Measurements from ENCODE around the gene MET. TPM values are rescaled to one million over a fixed set of nuclear protein-coding genes. Genes with fewer than 3 reads are reported as not detected.

The MET gene
- total and polyA plus RNA-seq, 2 of the 13 experiments (the other 11 are each of a cell fraction or from before 2014, with no cell fraction given) = 21.8 to 31.5 TPM

GRCh38 chr7:116829041-116829440, 157.0 kb downstream of the MET start:
- Histone ChIP-seq H3K4me1 (ENCODE audit: insufficient read depth, low read length) (no peaks in the 10 kb centered on the region), H3K36me3 (replicated peaks in 1 of 2; ENCODE audit: control insufficient read depth in 1 of 2, insufficient read depth in 2 of 2, low read length in 2 of 2) (no peaks in the 10 kb centered on the region), H3K27me3 (ENCODE audit: control insufficient read depth in 1 of 2, insufficient read depth in 2 of 2, low read length in 2 of 2) (no peaks in the 10 kb centered on the region), H3K79me2 (ENCODE audit: insufficient read depth, low read length) (no peaks in the 10 kb centered on the region), H3K9me3 (ENCODE audit: low read length) (no peaks in the 10 kb centered on the region), H2AFZ (ENCODE audit: low read length) (no peak overlapping the region), H4K20me1 (ENCODE audit: insufficient read depth, low read length) (no peaks in the 10 kb centered on the region), H3K4me2 (ENCODE audit: low read depth, low read length) (no peak overlapping the region), H3K9ac (ENCODE audit: insufficient read depth, low read depth, low read length) (no peak overlapping the region), H3K4me3 (replicated peaks in 1 of 3; ENCODE audit: insufficient read depth in 1 of 3, low read depth in 2 of 3, low read length in 3 of 3) (no peak overlapping the region), H3K27ac (ENCODE audit: extremely low read length, insufficient read depth, low read length) (no peak overlapping the region)
- in situ Hi-C loops (cut with HindIII; ENCODE audit: extremely low pct_ligation_motif_present, low pct_unique_long_range_greater_than_20kb) = no loop called here
- no TSS peak for BruUV-seq (replicated peaks)
- ATAC-seq (no peak), DNase-seq (ENCODE audit: low spot score) (no peak), FAIRE-seq (no peak)
- POLR2A ChIA-PET = no interaction called here
- WGBS (ENCODE audit: low lambda C conversion rate) = over 99% methylated on average over 3 of the region's 3 CpGs
- CTCF ChIA-PET (ENCODE audit: low intra/inter-chr PET ratio, low total read pairs) = no interaction called here
- intact Hi-C loops (cut with micrococcal nuclease; ENCODE audit: unreplicated experiment) = no loop called here
- no peak for TF ChIP-seq ZBTB44 (CRISPR knock-in tag; IDR thresholded peaks at IDR 0.05)
- no peak for TF ChIP-seq ZNF746 (CRISPR knock-in tag; IDR thresholded peaks at IDR 0.05)
- TF ChIP-seq ZZZ3 (CRISPR knock-in tag; IDR thresholded peaks at IDR 0.05; ENCODE audit: borderline replicate concordance) = no peak
- TF ChIP-seq, protein P1, sequence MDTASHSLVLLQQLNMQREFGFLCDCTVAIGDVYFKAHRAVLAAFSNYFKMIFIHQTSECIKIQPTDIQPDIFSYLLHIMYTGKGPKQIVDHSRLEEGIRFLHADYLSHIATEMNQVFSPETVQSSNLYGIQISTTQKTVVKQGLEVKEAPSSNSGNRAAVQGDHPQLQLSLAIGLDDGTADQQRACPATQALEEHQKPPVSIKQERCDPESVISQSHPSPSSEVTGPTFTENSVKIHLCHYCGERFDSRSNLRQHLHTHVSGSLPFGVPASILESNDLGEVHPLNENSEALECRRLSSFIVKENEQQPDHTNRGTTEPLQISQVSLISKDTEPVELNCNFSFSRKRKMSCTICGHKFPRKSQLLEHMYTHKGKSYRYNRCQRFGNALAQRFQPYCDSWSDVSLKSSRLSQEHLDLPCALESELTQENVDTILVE (CRISPR knock-in tag; IDR thresholded peaks at IDR 0.05) = no peak
- no peak for TF ChIP-seq NFYC (CRISPR knock-in tag; IDR thresholded peaks at IDR 0.05)
- no peak for TF ChIP-seq AHR (CRISPR knock-in tag; IDR thresholded peaks at IDR 0.05)
- TF ChIP-seq ZNF704 (CRISPR knock-in tag; IDR thresholded peaks at IDR 0.05; ENCODE audit: borderline replicate concordance) = no peak
- no peak for TF ChIP-seq ZNF564 (CRISPR knock-in tag; IDR thresholded peaks at IDR 0.05)
- TF ChIP-seq DNMT3B (CRISPR knock-in tag; conservative IDR thresholded peaks at IDR 0.05) = no peak
- TF ChIP-seq NFE2L1 (CRISPR knock-in tag; IDR thresholded peaks at IDR 0.05; ENCODE audit: borderline replicate concordance) = no peak
- no peak for TF ChIP-seq ZNF75D (CRISPR knock-in tag; IDR thresholded peaks at IDR 0.05; ENCODE audit: borderline replicate concordance)
- no peak for TF ChIP-seq ZNF619 (CRISPR knock-in tag; IDR thresholded peaks at IDR 0.05)
- TF ChIP-seq NR3C1 (CRISPR knock-in tag; IDR thresholded peaks at IDR 0.05) = no peak
- TF ChIP-seq PCBP1 (IDR thresholded peaks at IDR 0.05; ENCODE audit: borderline replicate concordance, low read depth, low read length) = no peak

Data from HepG2 (cell line).